SIG-M5 treated with dmso at 0.1 percent for 504 hours (cell line): ENCODE results near the gene B9D1.
"Not testable (repeated sequence)": the region's sequence is repeated elsewhere in the genome, so short reads cannot be mapped to it uniquely, and the experiment has no call there.

Source experiments
- DNase-seq: peaks from one replicate; lab custom pipeline; 2025; ENCODE audit not compliant: unreplicated experiment; lab: John Stamatoyannopoulos, UW

Gene B9D1

GRCh38 chr17:19360772-19361171 is 1.8 kb downstream of the B9D1 start:
- no peak for DNase-seq

GRCh38 chr17:19359856-19360255 is 2.7 kb downstream of the B9D1 start:
- DNase-seq, result no peak

GRCh38 chr17:19359151-19359550 is 3.4 kb downstream of the B9D1 start:
- DNase-seq, result no peak

- no peak for DNase-seq
These were observed 4.8 kb downstream of the B9D1 start for GRCh38 chr17:19357761-19358160.

- DNase-seq, result no peak
These were observed 5.2 kb downstream of the B9D1 start for GRCh38 chr17:19357351-19357750.

- DNase-seq, result no peak
These were observed 7.8 kb downstream of the B9D1 start for GRCh38 chr17:19354748-19355147.

- not testable (repeated sequence) for DNase-seq
These were observed 9.1 kb downstream of the B9D1 start for GRCh38 chr17:19353401-19353800.

- DNase-seq, result no peak
These were observed 13.7 kb downstream of the B9D1 start for GRCh38 chr17:19348806-19349205.

- no peak for DNase-seq
These were observed 14.4 kb downstream of the B9D1 start for GRCh38 chr17:19348081-19348650.

GRCh38 chr17:19347323-19348080 is 15.0 kb downstream of the B9D1 start:
- no peak for DNase-seq

- no peak for DNase-seq
These were observed 15.9 kb downstream of the B9D1 start for GRCh38 chr17:19346351-19347255.

GRCh38 chr17:19345486-19346350 is 16.8 kb downstream of the B9D1 start:
- no peak for DNase-seq

GRCh38 chr17:19345067-19345460 is 17.5 kb downstream of the B9D1 start:
- DNase-seq, result no peak

- no peak for DNase-seq
These were observed 18.0 kb downstream of the B9D1 start for GRCh38 chr17:19344311-19345066.

GRCh38 chr17:19343671-19344151 is 18.8 kb downstream of the B9D1 start:
- no peak for DNase-seq

GRCh38 chr17:19343256-19343630 is 19.3 kb downstream of the B9D1 start:
- DNase-seq, result no peak

GRCh38 chr17:19342611-19343255 is 19.8 kb downstream of the B9D1 start:
- DNase-seq, result no peak

GRCh38 chr17:19341641-19342610 is 20.6 kb downstream of the B9D1 start:
- no peak for DNase-seq
